Loucy (cell line): Measurements from ENCODE around the gene ADM.

Experiments
- CTCF ChIP-seq: fragments of 200-600 bp; sonication (generic); conservative IDR thresholded peaks from 2 replicates; pipeline ENCODE4 v1.5.1; 2014; ENCODE audit warnings: mild to moderate bottlenecking, antibody characterized with exemption, low read length
- EZH2phosphoT487 ChIP-seq: fragments of 200-600 bp; IDR thresholded peaks from 2 replicates; pipeline ENCODE4 v1.6.1; 2018; ENCODE audit warnings: antibody characterized with exemption, mild to moderate bottlenecking, moderate library complexity, borderline replicate concordance

GRCh38 chr11:10326012-10326964 lies 21.4 kb downstream of the ADM start:
- TF ChIP-seq EZH2phosphoT487 (no peak), CTCF (no peak)
